Measurements from ENCODE around the gene SEC24B. TPM values are rescaled to one million over a fixed set of nuclear protein-coding genes. Genes with fewer than 3 reads are reported as not detected.

SEC24B gene
- total RNA-seq, 1 experiment from 2014 or later = 17.6 TPM

DNA sequence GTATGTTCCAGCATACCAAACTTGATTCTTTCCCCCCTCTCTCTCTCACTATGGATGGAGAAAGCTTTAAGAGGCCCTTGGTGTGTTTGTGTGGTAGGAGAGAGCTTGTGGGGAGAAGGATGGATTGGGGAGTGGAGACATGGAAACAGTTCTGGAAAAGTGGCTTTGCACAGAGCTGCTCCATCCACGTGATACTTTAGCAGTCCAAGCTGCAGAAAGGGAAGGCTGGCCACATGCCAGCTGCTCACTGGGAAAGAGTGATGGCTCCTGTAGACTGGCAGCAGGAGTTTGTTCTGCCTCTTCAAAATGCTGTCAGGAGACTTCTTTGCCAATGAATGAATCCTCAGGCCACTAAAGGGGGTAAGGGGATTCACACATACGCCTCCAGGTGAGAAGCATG is 21.7 kb upstream of the SEC24B start:
- no peaks in the 10 kb centered on the region for H3K4me1 ChIP-seq (ENCODE audit: control insufficient read depth, insufficient read depth, low read length)
- H3K27ac ChIP-seq (ENCODE audit: low read length) = no peak overlapping the region
- no peaks in the 10 kb centered on the region for H3K9me3 ChIP-seq (ENCODE audit: control insufficient read depth, insufficient read depth, low read depth, low read length)
- no TSS peak for BruUV-seq (replicated peaks)
- no peak overlapping the region for H3K4me3 ChIP-seq (ENCODE audit: low read depth in 2 of 2, low read length in 2 of 2)
- no peaks in the 10 kb centered on the region for H3K27me3 ChIP-seq (ENCODE audit: control insufficient read depth, insufficient read depth, low read length)
- DNase-seq (ENCODE audit: low read depth, low spot score) (no peak), ATAC-seq (no peak)
- intact Hi-C loops (cut with micrococcal nuclease; ENCODE audit: unreplicated experiment) = no loop called here
- ChIA-PET POLR2A (no interaction called here), CTCF (no interaction called here)
- no peaks in the 10 kb centered on the region for H3K36me3 ChIP-seq (ENCODE audit: control insufficient read depth, insufficient read depth, low read length)
- in situ Hi-C loops (cut with HindIII; ENCODE audit: low pct_unique_long_range_greater_than_20kb, low sequenced_read_pairs) = no loop called here
- TF ChIP-seq, protein P1, sequence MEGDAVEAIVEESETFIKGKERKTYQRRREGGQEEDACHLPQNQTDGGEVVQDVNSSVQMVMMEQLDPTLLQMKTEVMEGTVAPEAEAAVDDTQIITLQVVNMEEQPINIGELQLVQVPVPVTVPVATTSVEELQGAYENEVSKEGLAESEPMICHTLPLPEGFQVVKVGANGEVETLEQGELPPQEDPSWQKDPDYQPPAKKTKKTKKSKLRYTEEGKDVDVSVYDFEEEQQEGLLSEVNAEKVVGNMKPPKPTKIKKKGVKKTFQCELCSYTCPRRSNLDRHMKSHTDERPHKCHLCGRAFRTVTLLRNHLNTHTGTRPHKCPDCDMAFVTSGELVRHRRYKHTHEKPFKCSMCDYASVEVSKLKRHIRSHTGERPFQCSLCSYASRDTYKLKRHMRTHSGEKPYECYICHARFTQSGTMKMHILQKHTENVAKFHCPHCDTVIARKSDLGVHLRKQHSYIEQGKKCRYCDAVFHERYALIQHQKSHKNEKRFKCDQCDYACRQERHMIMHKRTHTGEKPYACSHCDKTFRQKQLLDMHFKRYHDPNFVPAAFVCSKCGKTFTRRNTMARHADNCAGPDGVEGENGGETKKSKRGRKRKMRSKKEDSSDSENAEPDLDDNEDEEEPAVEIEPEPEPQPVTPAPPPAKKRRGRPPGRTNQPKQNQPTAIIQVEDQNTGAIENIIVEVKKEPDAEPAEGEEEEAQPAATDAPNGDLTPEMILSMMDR (IDR thresholded peaks at IDR 0.05) = no peak
- TF ChIP-seq TCF7L2 (IDR thresholded peaks at IDR 0.05; ENCODE audit: low read depth, low read length) = no peak
- TF ChIP-seq, protein P2, sequence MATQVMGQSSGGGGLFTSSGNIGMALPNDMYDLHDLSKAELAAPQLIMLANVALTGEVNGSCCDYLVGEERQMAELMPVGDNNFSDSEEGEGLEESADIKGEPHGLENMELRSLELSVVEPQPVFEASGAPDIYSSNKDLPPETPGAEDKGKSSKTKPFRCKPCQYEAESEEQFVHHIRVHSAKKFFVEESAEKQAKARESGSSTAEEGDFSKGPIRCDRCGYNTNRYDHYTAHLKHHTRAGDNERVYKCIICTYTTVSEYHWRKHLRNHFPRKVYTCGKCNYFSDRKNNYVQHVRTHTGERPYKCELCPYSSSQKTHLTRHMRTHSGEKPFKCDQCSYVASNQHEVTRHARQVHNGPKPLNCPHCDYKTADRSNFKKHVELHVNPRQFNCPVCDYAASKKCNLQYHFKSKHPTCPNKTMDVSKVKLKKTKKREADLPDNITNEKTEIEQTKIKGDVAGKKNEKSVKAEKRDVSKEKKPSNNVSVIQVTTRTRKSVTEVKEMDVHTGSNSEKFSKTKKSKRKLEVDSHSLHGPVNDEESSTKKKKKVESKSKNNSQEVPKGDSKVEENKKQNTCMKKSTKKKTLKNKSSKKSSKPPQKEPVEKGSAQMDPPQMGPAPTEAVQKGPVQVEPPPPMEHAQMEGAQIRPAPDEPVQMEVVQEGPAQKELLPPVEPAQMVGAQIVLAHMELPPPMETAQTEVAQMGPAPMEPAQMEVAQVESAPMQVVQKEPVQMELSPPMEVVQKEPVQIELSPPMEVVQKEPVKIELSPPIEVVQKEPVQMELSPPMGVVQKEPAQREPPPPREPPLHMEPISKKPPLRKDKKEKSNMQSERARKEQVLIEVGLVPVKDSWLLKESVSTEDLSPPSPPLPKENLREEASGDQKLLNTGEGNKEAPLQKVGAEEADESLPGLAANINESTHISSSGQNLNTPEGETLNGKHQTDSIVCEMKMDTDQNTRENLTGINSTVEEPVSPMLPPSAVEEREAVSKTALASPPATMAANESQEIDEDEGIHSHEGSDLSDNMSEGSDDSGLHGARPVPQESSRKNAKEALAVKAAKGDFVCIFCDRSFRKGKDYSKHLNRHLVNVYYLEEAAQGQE (IDR thresholded peaks at IDR 0.05; ENCODE audit: insufficient read depth in 1 of 2, low read depth in 2 of 2, low read length in 1 of 2) = no peak
- TF ChIP-seq POLR2AphosphoS5 (IDR thresholded peaks at IDR 0.05; ENCODE audit: low read depth, low read length) = no peak

DNA sequence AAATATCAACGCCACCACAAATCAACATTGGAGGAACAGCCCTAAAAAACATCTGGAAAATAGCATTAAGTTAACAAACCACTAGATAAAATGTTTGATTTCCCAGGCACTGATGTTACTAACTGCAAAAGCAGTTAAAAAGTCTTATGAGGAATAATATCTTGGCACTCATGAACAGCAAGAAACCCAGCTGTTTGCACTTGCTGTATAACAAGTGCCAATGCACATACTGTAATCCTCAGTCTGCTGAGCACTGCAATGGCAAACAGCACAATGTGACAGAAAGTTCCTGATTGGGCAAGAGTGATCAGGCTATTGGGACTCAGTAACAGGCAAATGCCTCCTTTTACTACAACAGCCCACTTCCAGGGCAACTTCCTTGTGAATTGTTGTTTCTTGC is 20.8 kb upstream of the SEC24B start:
- BruUV-seq (replicated peaks) = no TSS peak
- ATAC-seq (no peak), DNase-seq (ENCODE audit: low read depth, low spot score) (no peak)
- TF ChIP-seq POLR2AphosphoS5 (IDR thresholded peaks at IDR 0.05; ENCODE audit: low read depth, low read length) = no peak
- TF ChIP-seq, protein P2 (IDR thresholded peaks at IDR 0.05; ENCODE audit: insufficient read depth in 1 of 2, low read depth in 2 of 2, low read length in 1 of 2) = no peak
- Histone ChIP-seq H3K27ac (ENCODE audit: low read length) (no peak overlapping the region), H3K27me3 (ENCODE audit: control insufficient read depth, insufficient read depth, low read length) (no peaks in the 10 kb centered on the region), H3K36me3 (ENCODE audit: control insufficient read depth, insufficient read depth, low read length) (no peaks in the 10 kb centered on the region), H3K9me3 (ENCODE audit: control insufficient read depth, insufficient read depth, low read depth, low read length) (no peaks in the 10 kb centered on the region), H3K4me3 (ENCODE audit: low read depth in 2 of 2, low read length in 2 of 2) (no peak overlapping the region), H3K4me1 (ENCODE audit: control insufficient read depth, insufficient read depth, low read length) (no peaks in the 10 kb centered on the region)
- intact Hi-C loops (cut with micrococcal nuclease; ENCODE audit: unreplicated experiment) = no loop called here
- ChIA-PET POLR2A (no interaction called here), CTCF (no interaction called here)
- in situ Hi-C loops (cut with HindIII; ENCODE audit: low pct_unique_long_range_greater_than_20kb, low sequenced_read_pairs) = no loop called here

Data from Panc1 (cell line).